ENCODE data around the gene MS4A15. TPM values are rescaled to one million over a fixed set of nuclear protein-coding genes. Genes with fewer than 3 reads are reported as not detected.

The MS4A15 gene
- total and polyA plus RNA-seq, 10 of the 15 experiments (the other 5 are each of a cell fraction or from before 2014, with no cell fraction given), result 0.05 to 0.84 (median 0.45) TPM

- Histone ChIP-seq H3K27me3 (replicated peaks in 1 of 2; ENCODE audit: control insufficient read depth in 2 of 2, insufficient read depth in 2 of 2, low read length in 1 of 2) (no peaks in the 10 kb centered on the region), H4K20me1 (ENCODE audit: control insufficient read depth, insufficient read depth) (no peaks in the 10 kb centered on the region), H3K4me2 (ENCODE audit: control insufficient read depth, insufficient read depth) (no peak overlapping the region), H2AFZ (ENCODE audit: control insufficient read depth, low read depth, low read length) (no peak overlapping the region), H3K9ac (ENCODE audit: control insufficient read depth, insufficient read depth, low read length) (no peak overlapping the region), H3K36me3 (ENCODE audit: control insufficient read depth in 2 of 2, insufficient read depth in 2 of 2, low read length in 1 of 2) (no peaks in the 10 kb centered on the region), H3K27ac (ENCODE audit: control insufficient read depth, insufficient read depth) (no peak overlapping the region), H3K79me2 (ENCODE audit: control insufficient read depth, insufficient read depth, low read length) (no peaks in the 10 kb centered on the region), H3K4me1 (ENCODE audit: control insufficient read depth, insufficient read depth, low read length) (no peaks in the 10 kb centered on the region), H3K9me3 (replicated peaks; ENCODE audit: control insufficient read depth, insufficient read depth, low read length) (peaks cover 9% of the 10 kb centered on the region), H3K4me3 (no peak overlapping the region)
- in situ Hi-C loops (cut with MboI), result no loop called here
- CTCF ChIA-PET, result interaction anchor here (1.4 kb wide), 1 partner anchor 14 kb away, joined by 6 read pairs; no protein-coding TSS in a partner anchor
- SMC1A ChIA-PET (ENCODE audit: uncharacterized antibody, unreplicated experiment), result no interaction called here
- 44% methylated on average over 2 of the region's 2 CpGs for WGBS (ENCODE audit: insufficient coverage, insufficient replicate concordance, low lambda C conversion rate, missing lambda C conversion rate)
- DNase-seq (ENCODE audit: low read depth, low spot score) (no peak), ATAC-seq (no peak), FAIRE-seq (no peak)
- POLR2A ChIA-PET, result interaction anchor here (0.6 kb wide), 1 partner anchor 648 kb away, joined by 3 read pairs; no protein-coding TSS in a partner anchor
- intact Hi-C loops (cut with micrococcal nuclease; ENCODE audit: unreplicated experiment), result no loop called here
- no TSS peak for BruUV-seq (replicated peaks)
- RAD21 ChIA-PET (ENCODE audit: unreplicated experiment), result no interaction called here
- no peak for TF ChIP-seq ZZZ3 (IDR thresholded peaks at IDR 0.05; ENCODE audit: control insufficient read depth, insufficient read length, low read depth)
- no peak for TF ChIP-seq MTA2 (IDR thresholded peaks at IDR 0.05; ENCODE audit: low read depth)
- no peak for TF ChIP-seq HSF1 (IDR thresholded peaks at IDR 0.05; ENCODE audit: low read depth, low read length)
- no peak for TF ChIP-seq EED (IDR thresholded peaks at IDR 0.05; ENCODE audit: low read depth)
- no peak for TF ChIP-seq YY1 (IDR thresholded peaks at IDR 0.05; ENCODE audit: low read depth, low read length)
- TF ChIP-seq PML (IDR thresholded peaks at IDR 0.05; ENCODE audit: low read length), result no peak
- TF ChIP-seq ETV6 (conservative IDR thresholded peaks at IDR 0.05 in 1 of 2, IDR thresholded peaks at IDR 0.05 in 1 of 2; ENCODE audit: borderline replicate concordance in 1 of 2, low read depth in 1 of 2), result no peak
- TF ChIP-seq RUNX3 (IDR thresholded peaks at IDR 0.05; ENCODE audit: low read length), result no peak
- no peak for TF ChIP-seq CHD1 (IDR thresholded peaks at IDR 0.05; ENCODE audit: low read depth, low read length)
- TF ChIP-seq SMAD1 (IDR thresholded peaks at IDR 0.05; ENCODE audit: low read depth, partially characterized antibody), result no peak
- no peak for TF ChIP-seq ZBTB11 (CRISPR knock-in tag; IDR thresholded peaks at IDR 0.05)
- TF ChIP-seq SP1 (IDR thresholded peaks at IDR 0.05; ENCODE audit: low read depth, low read length), result no peak
- TF ChIP-seq IRF3 (IDR thresholded peaks at IDR 0.05), result no peak
- TF ChIP-seq LARP7 (IDR thresholded peaks at IDR 0.05), result no peak
- TF ChIP-seq KAT2A (conservative IDR thresholded peaks at IDR 0.05; ENCODE audit: control insufficient read depth, low read depth, low read length), result no peak
- TF ChIP-seq YBX1 (IDR thresholded peaks at IDR 0.05), result no peak
Measured at GRCh38 chr11:60816590-60817157, 60.0 kb downstream of the MS4A15 start.

All from GM12878 (cell line).